Measurements from ENCODE around the gene LUZP1. TPM values are rescaled to one million over a fixed set of nuclear protein-coding genes. Genes with fewer than 3 reads are reported as not detected.
A peak's percentile ranks its signal among the peaks of the same experiment; 100 is the strongest.

The LUZP1 gene
- total and polyA plus RNA-seq, 12 donors, result 6.4 to 40.1 (median 29.9) TPM

- H3K4me3 ChIP-seq, result no peak overlapping the region
- peak overlapping the region in 5 of 10 donors; percentile 8 to 68 (median 42) for H3K27ac ChIP-seq
- intact Hi-C loops (cut with DNase I), result loop anchor here in 3 of 10 donors (5.0 kb wide), 2 partner anchors 40 to 45 kb away; partner anchors contain the start of gene LUZP1 (in 2 of the 3)
- ATAC-seq (peak in 7 of 8 donors; percentile 18 to 63 (median 43)), DNase-seq (peak in 1 of 2 donors; percentile 32)
- no peaks in the 10 kb centered on the region for H3K36me3 ChIP-seq
- H3K27me3 ChIP-seq, result no peaks in the 10 kb centered on the region
- peaks cover 7 to 94% (median 75%) of the 10 kb centered on the region in 9 donors for H3K4me1 ChIP-seq
- TF ChIP-seq CTCF (IDR thresholded peaks at IDR 0.05), result no peak
- WGBS, 2 donors, result 4 to 5% methylated on average over 4 of the region's 4 CpGs
- H3K9me3 ChIP-seq, result no peaks in the 10 kb centered on the region
Measured at GRCh38 chr1:23122023-23122748, 46.5 kb downstream of the LUZP1 start.

- DNase-seq, result no peak
- Histone ChIP-seq H3K4me3 (no peak overlapping the region), H3K4me1 (peaks cover 7 to 81% (median 63%) of the 10 kb centered on the region in 9 donors), H3K9me3 (no peaks in the 10 kb centered on the region), H3K27me3 (no peaks in the 10 kb centered on the region), H3K27ac (peak overlapping the region in 2 of 10 donors; percentile 13 to 54), H3K36me3 (no peaks in the 10 kb centered on the region)
- 96 to 97% methylated on average over 3 of the region's 3 CpGs for WGBS, 2 donors
- TF ChIP-seq CTCF (IDR thresholded peaks at IDR 0.05), result no peak
- intact Hi-C loops (cut with DNase I), result loop anchor here in 3 of 10 donors (5.0 kb wide), 2 partner anchors 42 to 47 kb away; partner anchors contain the start of gene LUZP1 (in 2 of the 3)
- ATAC-seq, result no peak
Measured at GRCh38 chr1:23120383-23120782, 48.3 kb downstream of the LUZP1 start.

- H3K36me3 ChIP-seq, result no peaks in the 10 kb centered on the region
- H3K27me3 ChIP-seq, result no peaks in the 10 kb centered on the region
- H3K9me3 ChIP-seq, result no peaks in the 10 kb centered on the region
- peak in 5 of 8 donors; percentile 24 to 56 (median 28) for ATAC-seq
- TF ChIP-seq CTCF (IDR thresholded peaks at IDR 0.05), result no peak
- peak overlapping the region in 6 of 10 donors; percentile 2 to 27 (median 20) for H3K4me3 ChIP-seq
- intact Hi-C loops (cut with DNase I), result no loop called here
- peaks cover 7 to 85% (median 67%) of the 10 kb centered on the region in 9 donors for H3K4me1 ChIP-seq
- WGBS, 2 donors, result 68 to 71% methylated on average over 8 of the region's 8 CpGs
- DNase-seq, result no peak
- peak overlapping the region in 8 of 10 donors; percentile 5 to 56 (median 38) for H3K27ac ChIP-seq
Measured at GRCh38 chr1:23118957-23119792, 49.5 kb downstream of the LUZP1 start.

DNA sequence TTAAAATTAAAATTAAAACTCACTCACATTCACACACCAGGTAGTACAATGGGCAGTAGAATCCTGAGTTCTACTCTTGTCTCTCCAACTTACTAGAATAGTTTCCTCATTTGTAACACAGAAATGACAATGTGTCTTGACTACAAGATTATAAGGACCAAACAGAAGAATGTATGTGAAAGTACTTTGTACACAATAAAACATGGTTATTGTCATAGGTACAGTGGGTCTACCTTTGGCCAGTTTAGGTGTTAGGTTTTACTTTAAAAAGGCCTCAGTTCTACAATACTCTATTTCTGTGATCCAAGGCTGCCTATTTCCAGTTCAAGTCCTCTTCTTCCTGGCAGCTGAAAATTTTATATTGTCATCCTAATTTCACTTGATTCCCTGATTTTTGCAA lies 50.2 kb downstream of the LUZP1 start:
- ATAC-seq (no peak), DNase-seq (no peak)
- H3K9me3 ChIP-seq, result no peaks in the 10 kb centered on the region
- intact Hi-C loops (cut with DNase I), result no loop called here
- no peak for TF ChIP-seq CTCF (IDR thresholded peaks at IDR 0.05)
- no peaks in the 10 kb centered on the region for H3K36me3 ChIP-seq
- H3K27ac ChIP-seq, result no peak overlapping the region
- no peak overlapping the region for H3K4me3 ChIP-seq
- H3K27me3 ChIP-seq, result no peaks in the 10 kb centered on the region
- H3K4me1 ChIP-seq, result peaks cover 5 to 85% (median 68%) of the 10 kb centered on the region in 9 donors
